GM12891 (cell line): Measurements from ENCODE around the gene DDX24.

ENCODE experiments used
- POLR2A ChIP-seq: IDR thresholded peaks from 2 replicates; pipeline ENCODE4 v1.6.1; 2011; ENCODE audit warnings: low read depth, low read length, control low read depth
- POLR2AphosphoS5 ChIP-seq: IDR thresholded peaks from 2 replicates; pipeline ENCODE4 v1.6.1; 2011; ENCODE audit warnings: low read depth, low read length, control low read depth

GRCh38 chr14:94026173-94026888, 54.7 kb downstream of the DDX24 start, which contains the start of gene OTUB2:
- TF ChIP-seq POLR2A: no peak
- TF ChIP-seq POLR2AphosphoS5: no peak
